Ovary (tissue), 3 donors: Measurements from ENCODE around the gene TIMELESS.
"Not testable (repeated sequence)": the region's sequence is repeated elsewhere in the genome, so short reads cannot be mapped to it uniquely, and the experiment has no call there.

ENCODE experiments used
- EP300 ChIP-seq: sonication (generic); formaldehyde crosslinking; IDR thresholded peaks from one replicate; pipeline ENCODE4 v1.6.1; 2017; ENCODE audit warnings: antibody characterized with exemption
- POLR2A ChIP-seq: fragments of 450-650 bp; IDR thresholded peaks from one replicate; pipeline ENCODE4 v1.6.1; 2017; ENCODE audit warnings: antibody characterized with exemption, mild to moderate bottlenecking, moderate library complexity
- TF ChIP-seq, protein P1 (sequence below), 3 donors: fragments of 450-650 bp in 2 of 3; fragments of 200-600 bp in 1 of 3; IDR thresholded peaks; one replicate each; pipeline versions ENCODE4 v1.5.1 to v1.8.0; 2016 to 2022; ENCODE audit warnings: antibody characterized with exemption in 3 of 3, mild to moderate bottlenecking in 1 of 3
- donor health status: DM: no; HTN: no; CAD: no.

DNA sequence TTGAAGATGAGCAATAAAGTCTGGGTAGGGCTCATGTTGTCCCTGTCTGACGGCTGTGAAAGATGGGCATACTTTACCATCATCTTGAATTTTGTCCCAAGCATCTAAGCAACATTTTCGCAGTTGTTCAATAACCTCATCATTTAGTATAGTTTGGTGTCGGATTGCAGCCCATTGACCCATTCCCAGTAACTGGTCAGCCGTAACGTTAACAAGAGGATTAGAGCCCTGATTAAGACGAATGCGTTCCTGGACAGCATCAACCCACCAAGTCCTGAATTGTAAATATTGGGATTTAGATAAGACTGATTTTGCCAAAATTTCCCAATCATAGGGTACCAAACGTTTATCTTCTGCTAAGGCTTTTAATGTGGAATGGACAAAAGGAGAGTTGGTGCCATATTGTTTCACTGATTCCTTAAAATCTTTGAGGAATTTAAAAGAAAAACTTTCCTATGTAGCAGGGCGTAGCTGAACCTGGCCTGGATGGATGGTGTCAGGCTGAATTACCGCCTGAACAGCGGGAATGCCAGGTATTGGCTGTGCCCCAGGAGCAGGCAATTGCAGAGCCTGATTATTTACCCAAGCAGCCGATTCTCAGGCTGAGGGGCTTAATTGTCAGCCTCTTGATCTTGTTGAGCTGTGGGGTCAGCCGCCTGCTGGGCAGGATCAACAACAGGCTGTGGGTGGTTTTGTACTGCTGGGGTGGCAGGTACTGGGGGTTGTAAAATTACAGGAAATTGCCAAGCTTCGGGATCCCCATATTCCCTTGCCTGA, 49.1 kb upstream of the TIMELESS start:
- TF ChIP-seq POLR2A, EP300: not testable (repeated sequence)
- TF ChIP-seq, protein P1, sequence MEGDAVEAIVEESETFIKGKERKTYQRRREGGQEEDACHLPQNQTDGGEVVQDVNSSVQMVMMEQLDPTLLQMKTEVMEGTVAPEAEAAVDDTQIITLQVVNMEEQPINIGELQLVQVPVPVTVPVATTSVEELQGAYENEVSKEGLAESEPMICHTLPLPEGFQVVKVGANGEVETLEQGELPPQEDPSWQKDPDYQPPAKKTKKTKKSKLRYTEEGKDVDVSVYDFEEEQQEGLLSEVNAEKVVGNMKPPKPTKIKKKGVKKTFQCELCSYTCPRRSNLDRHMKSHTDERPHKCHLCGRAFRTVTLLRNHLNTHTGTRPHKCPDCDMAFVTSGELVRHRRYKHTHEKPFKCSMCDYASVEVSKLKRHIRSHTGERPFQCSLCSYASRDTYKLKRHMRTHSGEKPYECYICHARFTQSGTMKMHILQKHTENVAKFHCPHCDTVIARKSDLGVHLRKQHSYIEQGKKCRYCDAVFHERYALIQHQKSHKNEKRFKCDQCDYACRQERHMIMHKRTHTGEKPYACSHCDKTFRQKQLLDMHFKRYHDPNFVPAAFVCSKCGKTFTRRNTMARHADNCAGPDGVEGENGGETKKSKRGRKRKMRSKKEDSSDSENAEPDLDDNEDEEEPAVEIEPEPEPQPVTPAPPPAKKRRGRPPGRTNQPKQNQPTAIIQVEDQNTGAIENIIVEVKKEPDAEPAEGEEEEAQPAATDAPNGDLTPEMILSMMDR (IDR thresholded peaks at IDR 0.05): not testable (repeated sequence)
